ENCODE data around the gene DLGAP1.

Gene DLGAP1

GRCh38 chr18:3552305-3552704 lies 902.8 kb downstream of the DLGAP1 start:
- no peak for DNase-seq

DNA sequence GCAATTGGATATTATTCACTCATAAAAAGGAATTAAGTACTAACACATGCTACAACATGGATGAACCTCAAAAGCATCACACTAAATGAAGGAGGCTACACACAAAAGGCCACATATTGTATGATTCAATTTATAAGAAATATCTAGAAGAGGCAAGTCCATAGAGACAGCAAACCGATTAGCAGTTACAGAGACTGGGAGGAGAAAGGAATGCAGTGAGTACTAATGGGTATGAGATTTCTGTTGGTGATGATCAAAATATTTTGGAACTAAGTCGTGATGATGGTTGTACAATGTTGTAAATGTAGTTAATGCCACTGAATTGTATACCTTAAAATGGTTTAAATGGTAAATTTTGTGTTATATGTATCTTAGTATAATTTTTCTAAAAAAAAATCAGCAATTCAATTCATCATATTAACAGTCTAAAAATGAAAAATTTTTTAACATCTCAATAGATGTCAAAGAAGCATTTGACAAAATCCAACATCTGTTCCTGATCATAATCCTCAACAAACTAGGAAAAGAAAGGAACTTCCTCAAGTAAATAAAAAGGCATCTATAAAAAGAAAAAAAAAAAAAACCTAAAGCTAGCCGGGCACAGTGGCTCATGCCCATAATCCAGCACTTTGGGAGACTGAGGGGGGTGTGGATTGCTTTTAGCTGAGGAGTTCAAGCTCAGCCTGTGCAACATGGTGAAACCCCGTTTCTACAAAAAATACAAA lies 907.1 kb downstream of the DLGAP1 start:
- no peak for DNase-seq

DNA sequence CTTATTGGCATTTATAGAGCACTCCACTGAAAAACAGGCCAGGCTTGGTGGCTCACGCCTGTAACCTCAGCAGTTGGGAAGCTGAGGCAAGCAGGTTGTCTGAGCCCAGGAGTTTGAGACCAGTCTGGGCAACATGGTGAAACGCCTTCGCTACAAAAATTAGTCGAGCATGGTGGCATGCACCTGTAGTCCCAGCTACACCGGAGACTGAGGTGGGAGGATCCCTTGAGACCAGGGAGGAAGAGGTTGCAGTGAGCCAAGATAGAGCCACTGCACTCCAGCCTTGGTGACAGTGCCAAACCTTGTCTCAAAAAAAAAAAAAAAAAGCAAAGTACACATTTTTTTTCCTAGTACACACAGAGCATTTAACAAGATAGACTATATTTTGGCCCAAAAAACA lies 909.0 kb downstream of the DLGAP1 start:
- no peak for DNase-seq

- DNase-seq: no peak
Measured at GRCh38 chr18:3544537-3544936, 910.6 kb downstream of the DLGAP1 start.

DNA sequence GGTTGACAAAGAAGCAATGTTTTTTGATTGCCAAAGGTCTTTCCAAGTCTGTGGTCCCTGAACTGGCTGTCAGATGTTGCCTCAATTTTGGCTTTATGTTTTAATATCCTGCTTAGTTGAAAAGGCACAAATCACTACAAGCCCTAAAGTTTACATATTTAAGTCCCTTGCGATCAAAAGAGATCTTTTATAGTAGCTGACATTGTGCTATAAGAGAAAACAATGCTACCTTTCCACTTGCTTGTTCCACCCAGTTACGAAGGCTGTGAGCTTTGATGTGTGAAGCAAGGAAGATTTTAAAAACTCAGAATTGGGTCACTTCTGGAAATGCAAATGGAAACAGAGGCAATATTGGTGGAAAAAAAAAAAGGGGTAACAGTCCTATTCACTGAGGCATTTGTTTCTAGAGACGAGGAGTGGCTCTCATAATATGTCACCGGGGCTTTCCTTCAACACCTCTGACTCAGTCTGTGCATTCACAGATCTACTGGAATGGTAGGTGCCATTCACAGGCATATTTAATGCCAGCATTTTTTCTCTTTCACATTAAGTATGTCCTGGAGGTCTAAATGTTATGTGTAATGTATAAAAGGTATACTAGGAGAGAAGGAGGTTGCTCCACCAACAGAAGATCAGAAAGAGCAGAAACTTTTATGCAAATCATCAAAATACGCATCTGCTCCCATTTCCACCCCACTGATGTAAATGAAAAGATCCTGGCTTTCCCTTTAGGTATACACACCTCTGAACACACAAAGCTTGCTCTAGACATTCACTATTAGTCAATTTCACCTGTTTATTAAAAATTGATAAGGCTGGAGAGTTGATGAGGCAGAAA lies 913.3 kb downstream of the DLGAP1 start:
- DNase-seq: no peak

DNA sequence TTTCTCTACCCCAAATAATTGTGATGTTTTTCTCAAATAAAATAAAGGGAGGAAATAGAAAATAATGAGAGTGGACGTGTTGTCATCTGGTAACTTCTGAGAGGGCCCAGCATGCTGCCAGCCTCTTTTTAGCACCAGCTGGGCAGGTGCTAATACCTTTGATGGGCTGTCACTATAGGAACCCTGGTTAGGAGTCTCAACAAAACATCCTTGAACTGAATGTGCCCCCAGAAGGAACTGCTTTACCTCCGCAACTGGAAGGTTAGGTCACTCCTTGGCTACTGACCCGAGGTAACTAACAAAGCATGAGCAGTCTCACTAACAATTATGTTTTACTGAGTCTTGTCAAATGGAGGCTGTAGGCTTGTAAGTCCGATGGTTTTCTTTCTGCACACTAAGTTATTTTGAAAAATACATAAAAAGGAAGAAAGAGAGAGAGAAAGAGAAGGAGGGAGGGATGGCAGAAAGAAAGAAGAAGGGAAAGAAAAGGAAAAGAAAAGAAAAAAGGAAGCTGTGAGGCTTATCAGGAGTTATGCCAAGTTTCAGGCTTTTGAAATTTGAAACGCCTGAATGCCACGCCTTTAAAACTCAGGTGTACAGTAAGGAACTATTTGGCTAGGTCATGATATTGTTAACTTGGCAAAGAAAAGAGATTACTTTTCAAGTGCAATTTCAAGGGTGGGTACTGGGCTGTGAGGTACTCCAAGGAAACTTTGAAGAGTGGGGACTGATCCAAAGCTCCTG lies 914.1 kb downstream of the DLGAP1 start:
- DNase-seq: no peak

DNA sequence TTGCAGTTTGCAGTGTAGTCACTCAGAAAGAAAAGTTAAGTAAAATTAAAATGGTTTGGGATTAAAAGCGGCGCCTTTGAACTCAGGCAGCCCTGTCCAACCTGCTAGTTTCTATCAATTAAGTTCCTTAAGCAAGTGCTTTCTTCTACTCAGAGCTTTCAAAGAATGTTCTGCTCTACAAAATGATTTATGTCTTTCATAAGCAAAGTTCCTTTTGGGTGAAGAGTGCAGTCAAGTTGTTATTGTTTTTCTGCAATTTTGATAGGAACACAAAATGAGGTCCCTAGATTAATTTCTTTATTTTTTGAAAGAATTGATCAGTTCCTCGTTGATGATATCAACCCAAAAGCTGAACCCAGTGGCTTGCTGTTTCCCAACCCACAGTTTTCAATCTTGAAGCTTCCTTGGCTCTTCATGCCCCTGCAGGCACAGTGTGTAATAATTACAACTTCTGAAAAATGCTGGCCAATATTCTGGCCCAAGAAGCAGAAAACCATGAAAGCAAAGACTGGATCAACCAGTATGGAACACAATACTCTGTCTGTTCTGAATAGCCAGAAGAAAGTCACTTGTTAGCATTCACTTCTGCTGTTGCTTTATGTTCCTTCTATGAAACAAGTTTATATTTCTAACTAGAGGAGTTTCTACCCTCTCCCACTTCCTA lies 916.0 kb downstream of the DLGAP1 start:
- DNase-seq: no peak

DNA sequence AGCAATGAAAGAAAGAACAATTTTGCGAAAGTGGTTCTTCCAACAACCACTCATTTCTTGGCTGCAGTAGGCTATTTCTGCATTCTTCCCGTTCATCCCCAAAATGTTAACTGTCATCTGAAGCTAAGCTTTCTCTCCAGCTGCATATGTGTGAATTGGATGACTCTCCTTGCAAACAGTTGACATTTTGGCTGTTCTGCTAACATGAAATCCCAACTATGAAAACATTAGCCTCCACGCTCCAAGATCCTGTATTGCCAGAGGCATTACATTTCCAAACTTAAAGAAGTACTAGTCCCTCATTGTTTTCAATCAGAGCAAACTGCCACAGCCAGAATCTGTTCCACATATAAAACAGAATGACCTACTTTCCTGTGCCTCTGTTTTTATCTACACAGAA lies 916.7 kb downstream of the DLGAP1 start:
- DNase-seq: no peak

DNA sequence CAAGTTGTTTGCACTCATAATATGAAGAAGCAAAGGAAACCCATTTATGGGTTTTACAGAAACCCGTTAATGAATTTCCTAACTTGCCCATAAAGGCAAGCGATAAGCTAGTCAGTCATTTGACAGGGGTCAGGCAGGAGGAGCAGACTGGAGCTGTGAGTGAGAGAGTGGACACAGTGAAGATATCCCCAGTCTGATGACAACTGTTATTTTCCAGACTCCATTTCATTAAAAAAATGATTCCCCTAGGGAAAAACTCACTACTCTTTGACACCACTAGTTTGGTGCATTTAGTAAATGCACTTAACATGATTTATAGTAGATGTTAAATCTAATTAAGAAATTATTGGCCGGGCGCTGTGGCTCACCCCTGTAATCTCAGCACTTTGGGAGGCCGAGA lies 924.3 kb downstream of the DLGAP1 start:
- DNase-seq: no peak

GRCh38 chr18:3529601-3530000 lies 925.5 kb downstream of the DLGAP1 start:
- DNase-seq: no peak

GRCh38 chr18:3529077-3529476 lies 926.0 kb downstream of the DLGAP1 start:
- DNase-seq: no peak

GRCh38 chr18:3528231-3528630 lies 926.9 kb downstream of the DLGAP1 start:
- no peak for DNase-seq

DNA sequence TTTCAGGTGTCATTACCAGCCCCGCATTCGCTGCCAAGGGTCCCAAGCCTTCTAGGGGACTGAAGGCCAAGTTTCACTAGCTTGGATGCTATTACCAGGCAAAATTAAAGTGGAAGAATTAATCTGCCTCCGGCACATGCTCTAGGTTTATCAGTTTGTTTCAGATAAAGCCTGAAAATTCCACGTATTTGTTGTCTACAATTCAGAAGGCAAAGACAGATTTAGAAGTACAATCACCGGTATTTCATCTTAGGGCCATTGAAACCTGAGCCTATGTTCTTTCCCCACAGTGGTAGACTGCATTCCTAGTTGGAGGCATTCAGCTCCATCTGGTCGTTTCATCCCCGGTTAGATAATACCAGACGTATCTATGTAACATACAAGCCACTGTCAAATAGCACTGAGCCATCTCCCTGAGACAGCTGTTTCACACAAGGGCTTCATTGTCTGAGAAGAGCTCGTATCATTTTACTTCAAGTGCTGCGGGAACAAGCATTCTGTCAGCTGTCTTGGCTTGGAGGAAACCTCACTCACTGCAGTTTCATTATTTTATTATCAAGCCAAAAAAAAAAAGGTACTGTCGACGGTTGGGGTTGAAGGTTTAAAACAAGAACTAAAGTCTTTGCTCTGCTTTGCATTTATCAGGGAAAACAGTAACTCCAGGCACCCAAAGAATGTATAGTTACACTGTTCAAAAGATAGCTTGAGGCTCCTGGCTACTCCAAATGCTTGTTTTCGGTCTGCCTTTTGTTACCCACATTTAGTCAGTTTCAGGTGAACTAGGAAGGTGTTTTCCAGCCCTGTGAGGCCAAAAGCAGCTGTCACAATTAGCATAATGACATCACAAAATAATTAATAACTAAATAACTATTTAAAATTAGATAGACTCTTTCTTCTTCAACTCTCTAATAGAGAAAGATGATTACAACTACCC lies 928.4 kb downstream of the DLGAP1 start:
- DNase-seq: no peak

DNA sequence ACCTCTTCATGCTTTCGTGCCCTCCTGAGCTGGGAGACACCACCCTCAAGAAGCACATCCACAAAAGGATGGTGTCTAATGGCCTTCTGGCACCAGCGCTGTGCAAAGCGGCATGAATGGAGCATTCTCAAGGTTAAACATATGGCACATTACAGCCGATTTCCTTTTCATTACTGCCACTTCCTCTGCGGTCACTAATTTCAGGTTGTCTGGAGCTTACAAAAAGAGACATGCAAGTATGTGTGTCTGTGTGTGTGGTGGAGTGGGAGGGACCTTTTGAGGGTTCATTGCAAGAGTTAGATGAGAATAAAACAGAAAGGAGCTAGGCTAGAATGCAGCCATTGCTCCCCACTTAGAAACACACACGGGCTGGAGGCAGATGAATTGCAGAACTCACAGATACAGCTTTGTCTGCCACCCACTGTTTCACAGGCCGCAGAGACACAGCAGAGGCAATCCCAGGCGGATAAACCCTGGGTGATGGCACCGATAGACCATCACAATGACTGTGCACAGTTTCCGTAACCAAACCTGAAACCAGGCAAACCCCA lies 929.2 kb downstream of the DLGAP1 start:
- peak; percentile 18 for DNase-seq

- DNase-seq: no peak
Measured at GRCh38 chr18:3524706-3525105, 930.4 kb downstream of the DLGAP1 start.

DNA sequence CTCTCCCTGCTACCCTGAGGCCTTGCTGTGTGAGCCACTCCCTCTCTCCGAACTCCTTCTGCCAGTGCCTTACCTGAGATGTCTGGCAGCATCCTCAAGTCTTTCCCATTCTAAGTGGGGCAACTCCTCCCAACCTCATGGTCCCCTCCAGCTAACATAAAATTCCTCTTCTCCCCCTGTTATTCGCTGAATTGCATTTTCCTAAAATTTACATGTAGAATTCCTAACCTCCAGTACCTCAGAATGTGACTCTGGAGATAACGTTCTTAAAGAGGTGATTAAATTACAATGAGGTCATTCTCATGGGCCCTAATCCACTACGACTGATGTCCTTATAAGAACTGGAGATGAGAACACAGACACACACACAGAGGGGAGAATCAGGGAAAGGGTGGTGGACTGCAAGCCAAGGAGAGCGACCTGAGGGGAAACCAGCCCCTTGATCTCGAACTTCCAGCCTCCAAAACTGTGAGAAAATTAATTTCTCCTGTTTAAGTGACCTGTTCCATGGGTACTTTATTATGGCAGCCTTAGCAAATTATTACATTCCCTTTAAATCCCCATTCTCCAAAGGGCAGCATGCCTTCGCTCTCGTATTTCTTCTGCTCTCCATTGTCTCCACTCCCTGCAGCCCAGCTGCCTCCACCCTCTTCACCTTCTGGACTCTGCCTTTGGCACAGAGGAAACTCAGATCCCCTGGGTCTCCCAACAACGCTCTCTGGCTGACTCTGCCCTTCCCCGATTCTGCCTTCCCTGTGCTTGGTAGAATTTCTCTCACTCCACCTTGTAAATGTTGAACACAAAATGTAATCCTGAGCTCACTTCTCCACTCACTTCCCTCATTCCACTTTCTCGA lies 934.6 kb downstream of the DLGAP1 start:
- no peak for DNase-seq

DNA sequence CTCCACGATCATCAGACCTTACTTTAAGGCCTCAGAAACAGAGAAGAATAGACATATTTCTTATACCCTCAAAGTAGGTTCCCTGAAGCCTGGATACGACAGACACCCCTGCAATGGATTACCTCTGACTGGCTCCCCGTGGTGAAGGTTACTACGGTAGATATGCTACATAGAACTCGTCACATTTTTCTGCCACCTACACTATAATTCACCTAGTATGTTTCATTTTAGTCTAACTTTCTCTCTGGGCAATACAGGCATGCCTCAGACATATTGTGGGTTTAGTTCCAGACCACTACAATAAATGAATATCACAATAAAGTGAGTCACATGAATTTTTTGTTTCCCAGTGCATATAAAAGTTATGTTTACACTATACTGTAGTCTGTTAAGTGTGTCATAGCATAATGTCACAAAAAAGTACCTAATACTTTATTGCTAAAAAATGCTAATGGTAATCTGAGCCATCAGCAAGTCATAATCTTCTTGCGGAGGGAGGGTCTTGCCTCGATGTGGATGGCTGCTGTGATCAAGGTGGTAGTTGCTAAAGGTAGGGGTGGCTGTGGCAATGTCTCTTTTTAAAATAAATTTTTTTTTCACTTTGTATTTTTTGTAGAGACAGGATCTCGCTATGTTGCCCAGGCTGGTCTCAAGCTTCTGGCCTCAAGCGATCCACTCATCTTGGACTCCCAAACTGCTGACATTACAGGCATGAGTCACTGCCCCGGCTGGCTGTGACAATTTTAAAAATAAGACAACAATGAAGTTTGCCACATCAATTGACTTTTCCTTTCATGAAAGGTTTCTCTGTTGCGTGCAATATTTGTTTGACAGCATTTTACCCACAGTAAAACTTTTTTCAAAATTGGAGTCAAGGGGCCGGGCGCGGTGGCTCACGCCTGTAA lies 940.5 kb downstream of the DLGAP1 start:
- no peak for DNase-seq

DNA sequence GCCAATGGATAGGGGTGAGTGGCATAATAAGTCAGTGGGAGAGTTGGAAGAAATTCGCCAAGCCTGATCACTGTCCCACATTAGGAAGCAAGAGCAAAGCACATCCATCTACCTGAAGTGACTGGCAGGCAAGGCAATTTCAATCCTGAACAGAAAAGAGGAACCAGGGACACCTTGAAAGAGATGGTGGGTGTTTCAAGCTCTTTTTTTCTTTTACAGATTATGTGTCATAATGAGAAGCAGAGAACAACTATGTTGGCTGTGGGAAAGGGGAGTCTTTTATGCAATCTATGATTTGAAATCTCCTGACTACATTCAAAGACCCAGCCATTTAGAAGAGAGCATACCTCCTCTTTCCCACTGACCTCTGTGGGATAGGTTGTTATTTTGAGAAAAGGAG lies 941.6 kb downstream of the DLGAP1 start:
- DNase-seq: no peak

- peak; percentile 7 for DNase-seq
Measured at GRCh38 chr18:3511980-3512379, 943.1 kb downstream of the DLGAP1 start.

- no peak for DNase-seq
Measured at GRCh38 chr18:3510896-3511295, 944.2 kb downstream of the DLGAP1 start.

All from NK-92 treated with Interleukin-12 subunit alpha and Interleukin-12 subunit beta, amount 100 ng/mL, for 24 hours (cell line).